ENCODE results near the gene ETS2.

ETS2 gene

DNA sequence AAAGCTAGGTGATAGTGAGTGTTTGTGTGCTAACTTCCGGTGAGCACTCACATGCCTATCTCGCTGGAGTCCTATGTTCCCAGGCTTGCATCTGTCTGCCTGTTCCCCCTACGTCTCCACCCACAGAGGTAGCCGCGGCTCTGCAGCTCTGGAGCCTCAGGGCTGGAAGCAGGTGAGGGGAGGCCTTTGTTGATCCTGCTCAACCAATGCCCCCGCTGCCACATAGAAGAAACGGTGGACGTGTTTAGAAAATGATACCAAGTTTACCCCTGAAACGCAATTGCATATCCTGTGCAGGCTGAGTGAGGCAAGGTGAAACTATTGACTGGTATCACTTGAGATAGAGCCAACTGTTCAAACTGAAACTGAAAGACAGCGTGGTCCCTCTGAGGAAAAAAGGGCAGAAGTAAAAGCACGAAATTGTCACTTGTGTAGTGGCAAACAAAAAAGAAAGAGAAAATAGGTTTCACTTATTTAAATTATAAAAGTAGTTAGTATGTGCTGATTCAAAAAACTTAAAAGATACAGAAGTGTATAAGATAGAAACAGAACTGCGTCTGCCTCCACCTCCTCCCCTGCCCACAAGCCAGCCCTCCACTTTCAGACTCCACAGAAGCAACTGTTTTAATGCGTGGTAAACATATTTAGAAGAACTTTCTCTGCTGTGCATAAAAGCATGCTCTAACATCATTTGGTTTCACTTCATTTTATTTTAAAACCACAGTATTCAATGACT, 38.6 kb upstream of the ETS2 start:
- Histone ChIP-seq H3K4me2 (ENCODE audit: low read length) (peak overlapping the region; percentile 85), H3K9me3 (ENCODE audit: insufficient read depth, low read length) (peaks cover 6% of the 10 kb centered on the region; the same call in 1 of the 2 replicates), H4K20me1 (ENCODE audit: insufficient read depth, low read length) (no peaks in the 10 kb centered on the region), H3K79me2 (ENCODE audit: low read length) (no peaks in the 10 kb centered on the region), H3K4me1 (ENCODE audit: low read length) (peaks cover 41% of the 10 kb centered on the region), H3K9ac (ENCODE audit: low read length) (peak overlapping the region; percentile 55; the same call in 1 of the 2 replicates), H3K4me3 (ENCODE audit: low read length) (peak overlapping the region; percentile 62), H3K27me3 (ENCODE audit: low read depth, low read length) (peaks cover 34% of the 10 kb centered on the region), H3K27ac (ENCODE audit: low read length) (peak overlapping the region; percentile 95), H2AFZ (ENCODE audit: low read depth, low read length) (no peak overlapping the region; the same call in 1 of the 2 replicates), H3K36me3 (replicated peaks; ENCODE audit: low read depth, low read length) (peaks cover 5% of the 10 kb centered on the region)
- TF ChIP-seq CTCF (IDR thresholded peaks at IDR 0.05; ENCODE audit: low read depth, low read length) (no peak), EZH2phosphoT487 (IDR thresholded peaks at IDR 0.05; ENCODE audit: low read depth) (no peak)

DNA sequence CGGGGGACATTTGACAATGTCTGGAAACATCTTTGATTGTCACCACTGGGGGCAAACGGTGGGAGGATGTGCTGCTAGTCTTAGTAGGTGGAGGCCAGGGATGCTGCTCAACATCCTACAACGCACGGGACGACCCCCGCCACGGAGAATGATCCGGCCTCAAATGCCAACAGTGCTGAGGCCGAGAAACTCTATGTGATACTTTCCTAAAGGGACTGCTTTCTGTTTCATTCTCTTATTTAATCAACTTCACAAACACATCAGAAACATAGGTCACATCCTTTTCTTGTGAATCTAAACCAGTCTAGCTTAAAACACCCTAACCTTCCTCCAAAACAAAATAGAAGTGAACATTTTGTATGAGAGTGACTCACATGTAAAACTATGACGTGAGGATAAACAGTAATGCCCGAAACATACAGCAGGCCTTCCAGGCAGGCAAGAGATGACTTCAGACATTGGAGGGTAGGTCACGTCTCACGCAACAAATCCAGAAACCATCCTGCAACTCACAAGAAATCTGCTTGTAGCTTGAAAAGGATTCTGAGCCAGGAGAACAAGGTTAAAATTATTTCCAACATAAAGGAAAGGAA, 37.2 kb upstream of the ETS2 start:
- H3K9ac ChIP-seq (ENCODE audit: low read length): peak overlapping the region; percentile 55; the same call in 1 of the 2 replicates
- peaks cover 38% of the 10 kb centered on the region for H3K27me3 ChIP-seq (ENCODE audit: low read depth, low read length)
- no peaks in the 10 kb centered on the region for H4K20me1 ChIP-seq (ENCODE audit: insufficient read depth, low read length)
- H3K79me2 ChIP-seq (ENCODE audit: low read length): no peaks in the 10 kb centered on the region
- H3K36me3 ChIP-seq (replicated peaks; ENCODE audit: low read depth, low read length): peaks cover 5% of the 10 kb centered on the region
- H3K4me3 ChIP-seq (ENCODE audit: low read length): peak overlapping the region; percentile 62
- H3K4me1 ChIP-seq (ENCODE audit: low read length): peaks cover 41% of the 10 kb centered on the region
- no peak overlapping the region for H2AFZ ChIP-seq (ENCODE audit: low read depth, low read length)
- peak overlapping the region; percentile 95 for H3K27ac ChIP-seq (ENCODE audit: low read length)
- TF ChIP-seq CTCF (IDR thresholded peaks at IDR 0.05; ENCODE audit: low read depth, low read length) (no peak), EZH2phosphoT487 (IDR thresholded peaks at IDR 0.05; ENCODE audit: low read depth) (no peak)
- peak overlapping the region; percentile 85 for H3K4me2 ChIP-seq (ENCODE audit: low read length)
- H3K9me3 ChIP-seq (ENCODE audit: insufficient read depth, low read length): peaks cover 6% of the 10 kb centered on the region; the same call in 1 of the 2 replicates

- Histone ChIP-seq H3K4me1 (ENCODE audit: low read length) (peaks cover 41% of the 10 kb centered on the region), H2AFZ (ENCODE audit: low read depth, low read length) (no peak overlapping the region), H4K20me1 (ENCODE audit: insufficient read depth, low read length) (no peaks in the 10 kb centered on the region), H3K9ac (ENCODE audit: low read length) (peak overlapping the region; percentile 55; the same call in 1 of the 2 replicates), H3K79me2 (ENCODE audit: low read length) (no peaks in the 10 kb centered on the region), H3K4me2 (ENCODE audit: low read length) (peak overlapping the region; percentile 85), H3K9me3 (ENCODE audit: insufficient read depth, low read length) (peaks cover 6% of the 10 kb centered on the region; the same call in 1 of the 2 replicates), H3K36me3 (replicated peaks; ENCODE audit: low read depth, low read length) (peaks cover 5% of the 10 kb centered on the region), H3K27ac (ENCODE audit: low read length) (peak overlapping the region; percentile 95; the same call in 1 of the 2 replicates), H3K27me3 (ENCODE audit: low read depth, low read length) (peaks cover 38% of the 10 kb centered on the region), H3K4me3 (ENCODE audit: low read length) (no peak overlapping the region; the same call in 1 of the 2 replicates)
- TF ChIP-seq EZH2phosphoT487 (IDR thresholded peaks at IDR 0.05; ENCODE audit: low read depth): no peak
- TF ChIP-seq CTCF (IDR thresholded peaks at IDR 0.05; ENCODE audit: low read depth, low read length): no peak
Observed at GRCh38 chr21:38769191-38769780, 36.4 kb upstream of the ETS2 start.

DNA sequence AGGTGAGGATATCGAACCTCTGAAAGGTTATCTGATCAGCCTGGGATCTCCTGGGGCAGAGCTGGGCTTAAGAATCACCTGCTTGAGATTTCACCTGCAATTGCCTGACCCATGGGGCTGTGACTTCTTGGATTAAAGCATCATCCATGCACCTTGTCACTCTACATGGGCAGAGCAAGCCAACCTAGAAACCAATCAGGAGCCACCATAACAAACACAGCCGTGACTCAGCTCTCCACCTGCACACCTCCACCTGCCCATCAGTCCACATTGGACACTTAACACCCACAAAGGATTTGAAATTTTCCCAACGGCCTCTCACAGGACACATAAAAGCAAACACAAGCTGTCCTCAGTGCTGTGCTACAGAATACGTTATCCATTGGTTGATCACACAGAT, 35.1 kb upstream of the ETS2 start:
- no peak overlapping the region for H3K4me3 ChIP-seq (ENCODE audit: low read length)
- no peak overlapping the region for H3K27ac ChIP-seq (ENCODE audit: low read length)
- no peaks in the 10 kb centered on the region for H4K20me1 ChIP-seq (ENCODE audit: insufficient read depth, low read length)
- H2AFZ ChIP-seq (ENCODE audit: low read depth, low read length): no peak overlapping the region
- peaks cover 5% of the 10 kb centered on the region for H3K36me3 ChIP-seq (replicated peaks; ENCODE audit: low read depth, low read length)
- no peak overlapping the region for H3K4me2 ChIP-seq (ENCODE audit: low read length)
- H3K4me1 ChIP-seq (ENCODE audit: low read length): peaks cover 34% of the 10 kb centered on the region
- TF ChIP-seq CTCF (IDR thresholded peaks at IDR 0.05; ENCODE audit: low read depth, low read length) (no peak), EZH2phosphoT487 (IDR thresholded peaks at IDR 0.05; ENCODE audit: low read depth) (no peak)
- H3K9me3 ChIP-seq (ENCODE audit: insufficient read depth, low read length): peaks cover 6% of the 10 kb centered on the region; the same call in 1 of the 2 replicates
- peaks cover 29% of the 10 kb centered on the region for H3K27me3 ChIP-seq (ENCODE audit: low read depth, low read length)
- H3K79me2 ChIP-seq (ENCODE audit: low read length): no peaks in the 10 kb centered on the region
- H3K9ac ChIP-seq (ENCODE audit: low read length): no peak overlapping the region
